Prostate gland (tissue), 2 donors: ENCODE data around the gene SCAPER. TPM values are rescaled to one million over a fixed set of nuclear protein-coding genes. Genes with fewer than 3 reads are reported as not detected.
"Not testable (repeated sequence)": the region's sequence is repeated elsewhere in the genome, so short reads cannot be mapped to it uniquely, and the experiment has no call there.

Source experiments
- DNase-seq: peaks from one replicate; pipeline ENCODE4 v3.0.0-alpha.2; 2019; ENCODE audit warnings: low spot score
- H3K27ac ChIP-seq, 2 donors: fragments of 200-600 bp; sonication (generic); 2 replicates each; pipeline ENCODE4 v1.5.1; 2017 to 2019
- H3K27me3 ChIP-seq: fragments of 200-600 bp; sonication (generic); replicated peaks from 2 replicates; pipeline ENCODE4 v1.5.1; 2019; ENCODE audit not compliant: insufficient read depth
- H3K36me3 ChIP-seq, 2 donors: fragments of 200-600 bp; sonication (generic); 1 replicate in 1 of 2; 2 replicates in 1 of 2; pipeline versions ENCODE4 v1.5.1 to v1.8.1; 2017 to 2019
- H3K4me1 ChIP-seq: fragments of 200-600 bp; sonication (generic); replicated peaks from 2 replicates; pipeline ENCODE4 v1.5.1; 2019
- H3K4me3 ChIP-seq, 2 donors: fragments of 200-600 bp; sonication (generic); 2 replicates each; pipeline ENCODE4 v1.5.1; 2017 to 2019
- H3K9me3 ChIP-seq: fragments of 200-600 bp; sonication (generic); 2 replicates; pipeline ENCODE4 v1.5.1; 2017
- POLR2A ChIP-seq: fragments of 450-650 bp; IDR thresholded peaks from one replicate; pipeline ENCODE4 v1.6.1; 2016; ENCODE audit warnings: antibody characterized with exemption, mild to moderate bottlenecking
- POLR2AphosphoS5 ChIP-seq: sonication (generic); formaldehyde crosslinking; IDR thresholded peaks from one replicate; pipeline ENCODE4 v1.6.1; 2017; ENCODE audit warnings: antibody characterized with exemption
- WGBS: methylation state at CpG from one replicate; pipeline ENCODE4 v1.1.5; 2018; 5-methylcytosine and 5-hydroxymethylcytosine counted together
- intact Hi-C: fragments of 100-400 bp; cut with DNase I; formaldehyde crosslinking; loops from one replicate; pipeline ENCODE4 v1.14.2; 2022
- total RNA-seq, 2 donors: library from RNA; depleted of rRNA; stranded (reverse); fragments of >200 nt; gene quantifications; one replicate each; pipeline ENCODE4 v1.1.0, GENCODE V29; 2016
- TF ChIP-seq, protein P1 (sequence below), 4 experiments: fragments of 200-600 bp in 2 of 4; fragments of 450-650 bp in 2 of 4; sonication (generic) in 2 of 4; IDR thresholded peaks; 1 replicate in 3 of 4; 2 replicates in 1 of 4; pipeline ENCODE4 v1.5.1; 2016 to 2019; ENCODE audit warnings: antibody characterized with exemption in 4 of 4, mild to moderate bottlenecking in 2 of 4, moderate library complexity in 2 of 4

Gene SCAPER
- total RNA-seq, 2 donors from 2014 or later = 19.1 to 38.9 TPM

DNA sequence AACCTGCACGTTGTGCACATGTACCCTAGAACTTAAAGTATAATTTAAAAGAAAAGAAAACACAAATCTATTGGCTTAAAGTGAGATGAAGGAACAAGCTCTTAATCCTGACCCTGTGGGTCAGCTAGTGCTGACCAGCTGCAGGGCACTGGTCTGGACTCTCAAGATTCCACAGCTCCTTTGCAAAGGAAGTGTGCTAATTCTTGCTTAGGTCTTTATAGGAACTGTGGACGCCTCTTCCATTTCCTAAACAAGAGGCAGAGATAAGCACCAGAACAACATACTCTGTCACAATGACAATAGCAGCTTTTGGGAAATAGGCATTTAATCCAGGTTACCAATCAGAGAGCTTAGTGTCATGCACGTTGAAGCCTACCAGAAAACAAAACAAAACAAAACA, 402.5 kb downstream of the SCAPER start:
- Histone ChIP-seq H3K27me3 (no peaks in the 10 kb centered on the region), H3K27ac (no peak overlapping the region), H3K4me3 (no peak overlapping the region), H3K4me1 (no peaks in the 10 kb centered on the region), H3K9me3 (no peaks in the 10 kb centered on the region), H3K36me3 (no peaks in the 10 kb centered on the region)
- intact Hi-C loops = no loop called here
- TF ChIP-seq POLR2A (no peak), POLR2AphosphoS5 (no peak)
- TF ChIP-seq, protein P1, sequence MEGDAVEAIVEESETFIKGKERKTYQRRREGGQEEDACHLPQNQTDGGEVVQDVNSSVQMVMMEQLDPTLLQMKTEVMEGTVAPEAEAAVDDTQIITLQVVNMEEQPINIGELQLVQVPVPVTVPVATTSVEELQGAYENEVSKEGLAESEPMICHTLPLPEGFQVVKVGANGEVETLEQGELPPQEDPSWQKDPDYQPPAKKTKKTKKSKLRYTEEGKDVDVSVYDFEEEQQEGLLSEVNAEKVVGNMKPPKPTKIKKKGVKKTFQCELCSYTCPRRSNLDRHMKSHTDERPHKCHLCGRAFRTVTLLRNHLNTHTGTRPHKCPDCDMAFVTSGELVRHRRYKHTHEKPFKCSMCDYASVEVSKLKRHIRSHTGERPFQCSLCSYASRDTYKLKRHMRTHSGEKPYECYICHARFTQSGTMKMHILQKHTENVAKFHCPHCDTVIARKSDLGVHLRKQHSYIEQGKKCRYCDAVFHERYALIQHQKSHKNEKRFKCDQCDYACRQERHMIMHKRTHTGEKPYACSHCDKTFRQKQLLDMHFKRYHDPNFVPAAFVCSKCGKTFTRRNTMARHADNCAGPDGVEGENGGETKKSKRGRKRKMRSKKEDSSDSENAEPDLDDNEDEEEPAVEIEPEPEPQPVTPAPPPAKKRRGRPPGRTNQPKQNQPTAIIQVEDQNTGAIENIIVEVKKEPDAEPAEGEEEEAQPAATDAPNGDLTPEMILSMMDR (IDR thresholded peaks at IDR 0.05) = no peak
- DNase-seq = no peak
- WGBS = 84% methylated on average over 3 of the region's 3 CpGs

DNA sequence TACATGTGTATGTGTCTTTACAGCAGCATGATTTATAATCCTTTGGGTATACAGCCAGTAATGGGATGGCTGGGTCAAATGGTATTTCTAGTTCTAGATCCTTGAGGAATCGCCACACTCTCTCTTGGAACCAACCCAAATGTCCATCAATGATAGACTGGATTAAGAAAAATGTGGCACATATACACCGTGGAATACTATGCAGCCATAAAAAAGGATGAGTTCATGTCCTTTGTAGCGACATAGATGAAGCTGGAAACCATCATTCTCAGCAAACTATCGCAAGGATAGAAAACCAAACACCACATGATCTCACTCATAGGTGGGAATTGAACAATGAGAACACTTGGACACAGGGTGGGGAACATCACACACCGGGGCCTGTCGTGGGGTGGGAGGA, 403.0 kb downstream of the SCAPER start:
- WGBS = 96% methylated on average over 6 of the region's 6 CpGs
- DNase-seq, H3K4me3 ChIP-seq, intact Hi-C loops, H3K4me1 ChIP-seq, H3K27ac ChIP-seq, H3K27me3 ChIP-seq, H3K36me3 ChIP-seq, H3K9me3 ChIP-seq: not testable (repeated sequence)

DNA sequence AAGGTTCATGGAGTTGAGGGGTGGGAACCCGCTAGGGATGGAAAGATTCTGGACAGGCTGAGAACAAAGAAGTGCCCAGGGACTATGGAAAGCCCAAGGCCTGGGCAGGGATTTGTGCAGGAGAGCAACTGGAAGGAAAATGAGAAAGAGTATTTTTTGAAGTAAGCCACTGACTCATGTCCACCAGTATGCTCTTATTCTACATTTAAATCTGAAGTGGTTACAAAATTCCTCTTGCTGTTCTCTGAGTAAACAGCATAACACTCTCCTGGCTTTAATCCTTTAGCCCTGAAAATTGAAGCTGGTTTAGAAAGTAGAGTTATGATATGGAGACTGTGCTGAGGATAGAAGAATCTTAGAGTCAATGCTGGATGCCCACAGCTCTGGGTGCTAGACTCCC, 403.4 kb downstream of the SCAPER start:
- Histone ChIP-seq H3K36me3 (no peaks in the 10 kb centered on the region), H3K4me3 (no peak overlapping the region), H3K9me3 (no peaks in the 10 kb centered on the region), H3K27me3 (no peaks in the 10 kb centered on the region), H3K4me1 (no peaks in the 10 kb centered on the region), H3K27ac (no peak overlapping the region)
- intact Hi-C loops = no loop called here
- TF ChIP-seq POLR2AphosphoS5 (no peak), POLR2A (no peak)
- TF ChIP-seq, protein P1 (IDR thresholded peaks at IDR 0.05) = no peak
- 97% methylated on average over 1 of the region's 1 CpG for WGBS
- DNase-seq = no peak

DNA sequence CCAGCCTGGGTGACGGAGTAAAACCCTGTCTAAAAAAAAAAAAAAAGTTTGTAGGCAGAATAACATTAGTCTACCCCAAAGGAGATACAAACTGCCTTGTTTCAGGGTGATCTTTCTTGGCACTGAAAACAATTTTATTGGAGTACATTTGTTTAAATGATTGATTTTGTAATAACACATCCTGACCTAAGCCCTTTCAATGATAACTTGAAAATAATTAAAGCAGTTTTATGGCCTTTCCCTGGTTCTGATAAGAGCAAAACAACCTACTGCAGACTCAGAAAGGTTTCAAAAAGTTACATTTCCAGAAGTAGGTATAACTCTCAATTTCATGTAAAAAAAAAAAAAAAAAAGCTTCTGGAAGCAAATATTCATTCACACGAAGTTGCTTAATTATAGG, 404.1 kb downstream of the SCAPER start:
- no peak for DNase-seq
- H3K36me3 ChIP-seq = no peaks in the 10 kb centered on the region
- TF ChIP-seq, protein P1 (IDR thresholded peaks at IDR 0.05) = no peak
- TF ChIP-seq POLR2A (no peak), POLR2AphosphoS5 (no peak)
- H3K27me3 ChIP-seq = no peaks in the 10 kb centered on the region
- intact Hi-C loops = no loop called here
- H3K9me3 ChIP-seq = no peaks in the 10 kb centered on the region
- no peak overlapping the region for H3K4me3 ChIP-seq
- no peaks in the 10 kb centered on the region for H3K4me1 ChIP-seq
- WGBS = 79% methylated on average over 2 of the region's 2 CpGs
- H3K27ac ChIP-seq = no peak overlapping the region

DNA sequence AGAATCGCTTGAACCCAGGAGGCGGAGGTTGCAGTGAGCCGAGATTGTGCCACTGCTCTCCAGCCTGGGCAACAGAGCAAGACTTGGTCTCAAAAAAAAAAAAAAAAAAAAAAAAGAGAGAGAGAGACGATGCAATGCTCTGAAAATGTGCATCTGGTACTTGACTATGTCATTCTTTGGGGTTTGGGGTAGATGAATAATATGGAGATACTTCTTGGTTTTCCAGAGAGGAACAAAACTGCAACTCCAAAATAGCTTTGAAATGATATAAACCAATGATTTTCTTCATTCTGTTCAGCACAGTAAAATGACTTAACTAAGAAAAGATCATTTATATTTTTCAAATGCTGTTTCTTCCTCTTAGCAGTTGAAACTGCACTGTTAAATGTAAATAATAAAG, 409.7 kb downstream of the SCAPER start:
- no peak overlapping the region for H3K27ac ChIP-seq
- WGBS = 94% methylated on average over 4 of the region's 4 CpGs
- intact Hi-C loops = no loop called here

More for the DNA sequence above, 409.7 kb downstream of the SCAPER start:
- Histone ChIP-seq H3K4me3 (no peak overlapping the region), H3K4me1 (no peaks in the 10 kb centered on the region), H3K27me3 (no peaks in the 10 kb centered on the region), H3K9me3 (no peaks in the 10 kb centered on the region), H3K36me3 (no peaks in the 10 kb centered on the region)
- DNase-seq = no peak
- TF ChIP-seq, protein P1 (IDR thresholded peaks at IDR 0.05) = no peak
- TF ChIP-seq POLR2AphosphoS5 (no peak), POLR2A (no peak)
